ENCODE measurements around the gene ELK4.

Gene ELK4

GRCh38 chr1:205582471-205583291 lies 49.1 kb downstream of the ELK4 start:
- peak; percentile 42 for DNase-seq (ENCODE audit: low spot score)
- no peak for TF ChIP-seq CTCF (IDR thresholded peaks at IDR 0.05; ENCODE audit: extremely low read depth, insufficient read depth, missing control alignments)
- in situ Hi-C loops (cut with MboI; ENCODE audit: low pct_unique_long_range_greater_than_20kb, low sequenced_read_pairs, unreplicated experiment) = loop anchor here (10.0 kb wide), 1 partner anchor 72 kb away; no protein-coding TSS in a partner anchor

- no peak for DNase-seq (ENCODE audit: low spot score)
- in situ Hi-C loops (cut with MboI; ENCODE audit: low pct_unique_long_range_greater_than_20kb, low sequenced_read_pairs, unreplicated experiment) = loop anchor here (10.0 kb wide), 1 partner anchor 73 kb away; no protein-coding TSS in a partner anchor
- no peak for TF ChIP-seq CTCF (IDR thresholded peaks at IDR 0.05; ENCODE audit: extremely low read depth, insufficient read depth, missing control alignments)
Observed at GRCh38 chr1:205582046-205582445, 49.8 kb downstream of the ELK4 start.

- no peak for DNase-seq (ENCODE audit: low spot score)
- in situ Hi-C loops (cut with MboI; ENCODE audit: low pct_unique_long_range_greater_than_20kb, low sequenced_read_pairs, unreplicated experiment) = loop anchor here (10.0 kb wide), 1 partner anchor 73 kb away; no protein-coding TSS in a partner anchor
- no peak for TF ChIP-seq CTCF (IDR thresholded peaks at IDR 0.05; ENCODE audit: extremely low read depth, insufficient read depth, missing control alignments)
Observed at GRCh38 chr1:205581321-205581980, 50.4 kb downstream of the ELK4 start.

GRCh38 chr1:205580923-205581180 lies 51.0 kb downstream of the ELK4 start:
- in situ Hi-C loops (cut with MboI; ENCODE audit: low pct_unique_long_range_greater_than_20kb, low sequenced_read_pairs, unreplicated experiment) = loop anchor here (10.0 kb wide), 1 partner anchor 74 kb away; no protein-coding TSS in a partner anchor
- no peak for TF ChIP-seq CTCF (IDR thresholded peaks at IDR 0.05; ENCODE audit: extremely low read depth, insufficient read depth, missing control alignments)

GRCh38 chr1:205580140-205580922 lies 51.5 kb downstream of the ELK4 start:
- DNase-seq (ENCODE audit: low spot score) = no peak
- no peak for TF ChIP-seq CTCF (IDR thresholded peaks at IDR 0.05; ENCODE audit: extremely low read depth, insufficient read depth, missing control alignments)
- in situ Hi-C loops (cut with MboI; ENCODE audit: low pct_unique_long_range_greater_than_20kb, low sequenced_read_pairs, unreplicated experiment) = loop anchor here (10.0 kb wide), 1 partner anchor 74 kb away; no protein-coding TSS in a partner anchor

More at GRCh38 chr1:205580923-205581180, 51.0 kb downstream of the ELK4 start:
- DNase-seq (ENCODE audit: low spot score) = no peak

- TF ChIP-seq CTCF (IDR thresholded peaks at IDR 0.05; ENCODE audit: extremely low read depth, insufficient read depth, missing control alignments) = no peak
- DNase-seq (ENCODE audit: low spot score) = no peak
- in situ Hi-C loops (cut with MboI; ENCODE audit: low pct_unique_long_range_greater_than_20kb, low sequenced_read_pairs, unreplicated experiment) = loop anchor here (10.0 kb wide), 1 partner anchor 75 kb away; no protein-coding TSS in a partner anchor
Observed at GRCh38 chr1:205579711-205580110, 52.1 kb downstream of the ELK4 start.
